SK-N-SH (cell line): ENCODE measurements around the gene SLC7A7.

ENCODE experiments used
- EZH2phosphoT487 ChIP-seq: fragments of 200-600 bp; sonication (generic); IDR thresholded peaks from 2 replicates; pipeline ENCODE4 v1.6.1; 2017; ENCODE audit warnings: low read depth, mixed run types, mild to moderate bottlenecking, antibody characterized with exemption, moderate library complexity, borderline replicate concordance
- FOXJ3 ChIP-seq: sonication (generic); formaldehyde crosslinking; IDR thresholded peaks from 2 replicates; pipeline ENCODE4 v1.5.1; 2020; ENCODE audit warnings: mild to moderate bottlenecking, missing genetic modification reagents
- GABPA ChIP-seq: IDR thresholded peaks from 2 replicates; pipeline ENCODE4 v1.4.0; 2012; ENCODE audit warnings: low read depth, mild to moderate bottlenecking
- POLR2AphosphoS5 ChIP-seq: IDR thresholded peaks from 2 replicates; pipeline ENCODE4 v1.6.1; 2012; ENCODE audit warnings: low read depth, low read length
- RXRA ChIP-seq: IDR thresholded peaks from 2 replicates; pipeline ENCODE4 v1.4.0; 2012; ENCODE audit warnings: low read depth, mild to moderate bottlenecking, borderline replicate concordance
- SMC3 ChIP-seq: IDR thresholded peaks from 2 replicates; pipeline ENCODE4 v1.6.1; 2012; ENCODE audit warnings: low read depth, low read length, improper control_type of control experiment
- TF ChIP-seq, protein P1 (sequence below): IDR thresholded peaks from 2 replicates; pipeline ENCODE4 v1.4.0; 2012; ENCODE audit warnings: low read depth
- TF ChIP-seq, protein P2 (sequence below): fragments of 200-600 bp; sonication (generic); IDR thresholded peaks from 2 replicates; pipeline ENCODE4 v1.6.1; 2017; ENCODE audit warnings: antibody characterized with exemption, mild to moderate bottlenecking, moderate library complexity

DNA sequence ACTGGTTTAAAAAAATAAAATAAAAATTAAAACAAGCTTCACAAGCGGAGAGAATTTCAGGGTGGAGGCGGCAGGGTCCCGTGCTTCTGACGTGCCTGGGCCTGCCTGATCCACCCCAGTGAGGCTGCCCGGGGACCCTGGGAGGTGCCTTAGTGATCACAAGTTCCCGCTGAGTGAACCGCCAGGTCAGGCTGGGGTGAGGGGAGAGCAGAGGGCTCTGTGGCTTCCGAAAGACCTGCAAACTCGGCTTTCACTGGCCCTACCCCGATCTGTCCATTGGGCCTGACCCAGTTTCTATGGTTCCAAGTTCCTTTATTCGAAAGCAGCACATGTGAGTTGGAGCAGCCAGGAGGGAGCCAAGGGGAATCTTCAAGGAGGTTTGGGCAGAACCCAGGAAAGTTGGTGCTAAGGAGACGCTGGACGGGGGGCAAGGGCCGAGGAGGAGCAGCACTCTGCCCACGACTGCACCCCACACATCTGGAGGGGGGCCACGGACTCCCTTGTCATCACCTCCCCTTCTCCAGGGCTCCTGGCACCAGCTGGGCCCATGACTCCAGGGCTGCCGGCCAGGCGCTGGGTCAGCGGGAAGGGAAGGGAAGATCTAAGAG is 34.1 kb upstream of the SLC7A7 start:
- TF ChIP-seq, protein P1, sequence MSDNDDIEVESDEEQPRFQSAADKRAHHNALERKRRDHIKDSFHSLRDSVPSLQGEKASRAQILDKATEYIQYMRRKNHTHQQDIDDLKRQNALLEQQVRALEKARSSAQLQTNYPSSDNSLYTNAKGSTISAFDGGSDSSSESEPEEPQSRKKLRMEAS = no peak
- TF ChIP-seq, protein P2, sequence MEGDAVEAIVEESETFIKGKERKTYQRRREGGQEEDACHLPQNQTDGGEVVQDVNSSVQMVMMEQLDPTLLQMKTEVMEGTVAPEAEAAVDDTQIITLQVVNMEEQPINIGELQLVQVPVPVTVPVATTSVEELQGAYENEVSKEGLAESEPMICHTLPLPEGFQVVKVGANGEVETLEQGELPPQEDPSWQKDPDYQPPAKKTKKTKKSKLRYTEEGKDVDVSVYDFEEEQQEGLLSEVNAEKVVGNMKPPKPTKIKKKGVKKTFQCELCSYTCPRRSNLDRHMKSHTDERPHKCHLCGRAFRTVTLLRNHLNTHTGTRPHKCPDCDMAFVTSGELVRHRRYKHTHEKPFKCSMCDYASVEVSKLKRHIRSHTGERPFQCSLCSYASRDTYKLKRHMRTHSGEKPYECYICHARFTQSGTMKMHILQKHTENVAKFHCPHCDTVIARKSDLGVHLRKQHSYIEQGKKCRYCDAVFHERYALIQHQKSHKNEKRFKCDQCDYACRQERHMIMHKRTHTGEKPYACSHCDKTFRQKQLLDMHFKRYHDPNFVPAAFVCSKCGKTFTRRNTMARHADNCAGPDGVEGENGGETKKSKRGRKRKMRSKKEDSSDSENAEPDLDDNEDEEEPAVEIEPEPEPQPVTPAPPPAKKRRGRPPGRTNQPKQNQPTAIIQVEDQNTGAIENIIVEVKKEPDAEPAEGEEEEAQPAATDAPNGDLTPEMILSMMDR = no peak
- TF ChIP-seq RXRA = no peak
- TF ChIP-seq GABPA = no peak
- TF ChIP-seq SMC3 = no peak
- TF ChIP-seq POLR2AphosphoS5 = no peak
- no peak for TF ChIP-seq FOXJ3 (CRISPR knock-in tag)
- TF ChIP-seq EZH2phosphoT487 = no peak
